Measurements from ENCODE around the gene HNRNPLL. TPM values are rescaled to one million over a fixed set of nuclear protein-coding genes. Genes with fewer than 3 reads are reported as not detected.

HNRNPLL gene
- total and polyA plus RNA-seq, 2 of the 8 experiments (the other 6 are each of a cell fraction or from before 2014, with no cell fraction given) = 18.6 to 69.3 TPM

DNA sequence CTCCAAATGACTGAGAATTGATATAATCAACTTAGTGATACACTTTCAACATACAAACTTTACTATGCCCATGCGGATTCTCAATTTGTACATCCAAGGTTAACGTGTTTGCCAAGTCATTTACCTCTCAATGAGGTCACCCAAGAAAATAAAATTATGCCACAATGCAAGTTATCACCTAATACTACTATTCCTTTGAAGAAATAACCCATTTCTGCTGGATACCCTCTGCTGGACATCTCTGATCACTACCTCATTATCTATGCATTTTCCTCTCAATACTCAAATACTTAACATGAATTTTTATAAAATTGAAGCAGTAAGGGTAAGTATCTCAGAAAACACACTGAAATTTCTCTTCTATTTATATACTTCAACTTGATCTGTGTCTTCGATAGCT, 12.7 kb downstream of the HNRNPLL start:
- Histone ChIP-seq H3K23me2 (ENCODE audit: low read depth, low read length) (no peaks in the 10 kb centered on the region), H3K36me3 (ENCODE audit: control insufficient read depth in 2 of 4, insufficient read depth in 4 of 4, low read length in 3 of 4) (peaks cover 0 to 16% (median 3%) of the 10 kb centered on the region in 4 experiments; a peak in 2 of 8 replicates), H2AFZ (ENCODE audit: low read length) (no peak overlapping the region), H3K79me2 (ENCODE audit: control insufficient read depth in 1 of 2, insufficient read depth in 2 of 2, low read length in 2 of 2) (peaks cover 5 to 97% of the 10 kb centered on the region in 2 experiments), H3K79me1 (ENCODE audit: low read depth, low read length) (no peaks in the 10 kb centered on the region; the same call in 1 of the 2 replicates), H2BK15ac (ENCODE audit: low read length) (no peak overlapping the region), H3K27ac (ENCODE audit: low read depth, low read length) (no peak overlapping the region), H2AK5ac (ENCODE audit: low read depth, low read length) (no peak overlapping the region), H4K5ac (ENCODE audit: insufficient read length, low read depth, low read length) (no peak overlapping the region), H2BK5ac (ENCODE audit: low read depth, low read length) (no peak overlapping the region), H4K91ac (replicated peaks; ENCODE audit: insufficient read length, low read length) (no peak overlapping the region), H3K4ac (replicated peaks; ENCODE audit: insufficient read length, low read depth, low read length) (no peak overlapping the region), H3K18ac (ENCODE audit: extremely low read depth, low read length) (no peak overlapping the region), H2BK120ac (replicated peaks; ENCODE audit: low read depth, low read length) (no peak overlapping the region), H3K9me3 (ENCODE audit: insufficient read depth in 2 of 2, low read depth in 1 of 2, low read length in 1 of 2) (no peaks in the 10 kb centered on the region), H3K14ac (ENCODE audit: insufficient read length) (no peak overlapping the region), H4K8ac (ENCODE audit: extremely low read depth, insufficient read depth, low read length) (no peak overlapping the region), H3K23ac (ENCODE audit: insufficient read length) (no peak overlapping the region), H3K9ac (replicated peaks in 1 of 4; ENCODE audit: extremely low read depth in 1 of 4, low read depth in 3 of 4, low read length in 3 of 4) (no peak overlapping the region), H4K20me1 (replicated peaks in 1 of 2; ENCODE audit: control insufficient read depth in 1 of 2, insufficient read depth in 2 of 2, low read length in 2 of 2) (peaks cover 2 to 13% of the 10 kb centered on the region in 2 experiments), H3K4me1 (replicated peaks in 1 of 4; ENCODE audit: control insufficient read depth in 3 of 4, insufficient read depth in 4 of 4, low read length in 3 of 4) (peaks cover 0 to 3% (median 0%) of the 10 kb centered on the region in 4 experiments; a peak in 2 of 7 replicates), H3K56ac (replicated peaks; ENCODE audit: insufficient read length, low read depth, low read length) (no peak overlapping the region), H2BK12ac (ENCODE audit: low read depth, low read length) (no peak overlapping the region), H3K4me3 (ENCODE audit: extremely low read depth in 1 of 4, insufficient read depth in 2 of 4, low read depth in 3 of 4, low read length in 4 of 4) (no peak overlapping the region), H3K4me2 (ENCODE audit: insufficient read depth in 1 of 2, low read depth in 2 of 2, low read length in 2 of 2) (no peak overlapping the region), H3K27me3 (replicated peaks in 1 of 4; ENCODE audit: control insufficient read depth in 3 of 4, extremely low read depth in 1 of 4, insufficient read depth in 3 of 4, low read length in 3 of 4) (no peaks in the 10 kb centered on the region), H2BK20ac (ENCODE audit: low read length) (no peak overlapping the region)
- ChIA-PET POLR2A (ENCODE audit: partially characterized antibody) (interaction anchor here (0.9 to 1.7 kb wide), 4 partner anchors 11 to 161 kb away, joined by 3 to 8 read pairs (median 4); partner anchors contain the start of gene SRSF7), CTCF (ENCODE audit: partially characterized antibody) (interaction anchor here (0.8 to 1.7 kb wide), 6 partner anchors 8 to 151 kb away, joined by 3 to 19 read pairs (median 4); partner anchors contain the start of gene HNRNPLL)
- FAIRE-seq (peak; percentile 42), DNase-seq (ENCODE audit: low read depth in 1 of 2, low spot score in 2 of 2) (no peak)
- TF ChIP-seq, protein P1, sequence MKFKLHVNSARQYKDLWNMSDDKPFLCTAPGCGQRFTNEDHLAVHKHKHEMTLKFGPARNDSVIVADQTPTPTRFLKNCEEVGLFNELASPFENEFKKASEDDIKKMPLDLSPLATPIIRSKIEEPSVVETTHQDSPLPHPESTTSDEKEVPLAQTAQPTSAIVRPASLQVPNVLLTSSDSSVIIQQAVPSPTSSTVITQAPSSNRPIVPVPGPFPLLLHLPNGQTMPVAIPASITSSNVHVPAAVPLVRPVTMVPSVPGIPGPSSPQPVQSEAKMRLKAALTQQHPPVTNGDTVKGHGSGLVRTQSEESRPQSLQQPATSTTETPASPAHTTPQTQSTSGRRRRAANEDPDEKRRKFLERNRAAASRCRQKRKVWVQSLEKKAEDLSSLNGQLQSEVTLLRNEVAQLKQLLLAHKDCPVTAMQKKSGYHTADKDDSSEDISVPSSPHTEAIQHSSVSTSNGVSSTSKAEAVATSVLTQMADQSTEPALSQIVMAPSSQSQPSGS (IDR thresholded peaks at IDR 0.05; ENCODE audit: low read length) = no peak
- no peak for TF ChIP-seq SP1 (IDR thresholded peaks at IDR 0.05; ENCODE audit: low read depth, low read length)
- no peak for TF ChIP-seq MAX (IDR thresholded peaks at IDR 0.05)
- no peak for TF ChIP-seq BRCA1 (IDR thresholded peaks at IDR 0.05; ENCODE audit: low read depth, low read length)
- TF ChIP-seq CHD2 (IDR thresholded peaks at IDR 0.05; ENCODE audit: low read length) = no peak
- TF ChIP-seq BCL11A (IDR thresholded peaks at IDR 0.05; ENCODE audit: low read depth in 2 of 2, low read length in 2 of 2) = no peak
- no peak for TF ChIP-seq CTBP2 (IDR thresholded peaks at IDR 0.05; ENCODE audit: borderline replicate concordance, insufficient read depth, insufficient read length, low read length)
- TF ChIP-seq RAD21 (IDR thresholded peaks at IDR 0.05 in 1 of 2, conservative IDR thresholded peaks at IDR 0.05 in 1 of 2; ENCODE audit: low read depth in 2 of 2, low read length in 2 of 2) = no peak
- no peak for TF ChIP-seq POU5F1 (IDR thresholded peaks at IDR 0.05; ENCODE audit: low read depth, low read length)
- WGBS, 2 experiments (ENCODE audit: extremely low coverage in 1 of 2, insufficient coverage in 1 of 2, insufficient read length in 1 of 2, insufficient replicate concordance in 2 of 2, low coverage in 1 of 2, low lambda C conversion rate in 2 of 2, missing lambda C conversion rate in 1 of 2) = 86% methylated on average over 3 of the region's 3 CpGs; no CpG with 5 or more reads in 1 of the 2 experiments

Data from H1 (cell line).